Epithelial cell of esophagus (primary cell): ENCODE results near the gene NPY5R.

ENCODE experiments used
- DNase-seq: peaks from one replicate; pipeline ENCODE4 v3.0.0; 2010; ENCODE audit warnings: low read depth
- H3K4me3 ChIP-seq: 2 replicates; pipeline ENCODE4 v1.5.1; 2011; ENCODE audit warnings: mild to moderate bottlenecking, low read length, control low read depth
- CTCF ChIP-seq: IDR thresholded peaks from 2 replicates; pipeline ENCODE4 v1.5.1; 2011; ENCODE audit warnings: low read depth, mild to moderate bottlenecking, low read length, control low read depth, inconsistent platforms; ENCODE audit not compliant: insufficient read depth; ENCODE audit errors: missing control alignments

The NPY5R gene

GRCh38 chr4:163331629-163332376 lies 11.9 kb upstream of the NPY5R start:
- peak; percentile 30 for DNase-seq
- no peak for TF ChIP-seq CTCF
- H3K4me3 ChIP-seq, result peak overlapping the region; percentile 63

- peak; percentile 81 for TF ChIP-seq CTCF
- DNase-seq, result peak; percentile 82
- peak within 1 kb of the TSS; percentile 63 for H3K4me3 ChIP-seq
These were observed 10.9 kb upstream of the NPY5R start, which contains the start of gene NPY1R for GRCh38 chr4:163332526-163333406. TSS of gene NPY1R (minus strand) at chr4:163332596. CDS start at chr4:163326554, 6,042 bp downstream.

- H3K4me3 ChIP-seq, result no peak overlapping the region
- no peak for TF ChIP-seq CTCF
These were observed 8.3 kb upstream of the NPY5R start for GRCh38 chr4:163335384-163335783.

GRCh38 chr4:163344147-163345125 lies 744 bp downstream of the NPY5R start:
- no peak for DNase-seq
- no peak for TF ChIP-seq CTCF
- peak overlapping the region; percentile 17 for H3K4me3 ChIP-seq

More at GRCh38 chr4:163335384-163335783, 8.3 kb upstream of the NPY5R start:
- DNase-seq, result no peak

- H3K4me3 ChIP-seq, result no peak overlapping the region
- peak; percentile 61 for DNase-seq
- no peak for TF ChIP-seq CTCF
These were observed 7.0 kb downstream of the NPY5R start for GRCh38 chr4:163350672-163351071.

- DNase-seq, result no peak
- TF ChIP-seq CTCF, result no peak
- H3K4me3 ChIP-seq, result no peak overlapping the region
These were observed 9.4 kb downstream of the NPY5R start for GRCh38 chr4:163353054-163353453.
